ENCODE measurements around the gene GBGT1.

- TF ChIP-seq CTCF (conservative IDR thresholded peaks at IDR 0.05 in 1 of 2, IDR thresholded peaks at IDR 0.05 in 1 of 2; ENCODE audit: low read depth in 1 of 2, low read length in 2 of 2) (no peak), EZH2 (IDR thresholded peaks at IDR 0.05; ENCODE audit: low read length, missing control alignments) (no peak)
Measured at GRCh38 chr9:133199648-133200321, 36.1 kb upstream of the GBGT1 start.

Data from fibroblast of lung (primary cell).